Astrocyte of the spinal cord (primary cell): Measurements from ENCODE around the gene ZFP42.
"Not testable (repeated sequence)": the region's sequence is repeated elsewhere in the genome, so short reads cannot be mapped to it uniquely, and the experiment has no call there.

ENCODE experiments used
- DNase-seq: peaks from one replicate; pipeline ENCODE4 v3.0.0; 2011; ENCODE audit warnings: low read depth, low spot score
- H3K4me3 ChIP-seq: 2 replicates; pipeline ENCODE4 v1.5.1; 2011; ENCODE audit warnings: low read depth, mild to moderate bottlenecking, low read length, moderate library complexity
- CTCF ChIP-seq: IDR thresholded peaks from 2 replicates; pipeline ENCODE4 v1.5.1; 2012; ENCODE audit warnings: low read depth, mild to moderate bottlenecking, low read length, inconsistent platforms
- in situ Hi-C: cut with HindIII; loops from 2 replicates; pipeline ENCODE4 v1.10.0; 2017; ENCODE audit warnings: low sequenced_read_pairs

Gene ZFP42

DNA sequence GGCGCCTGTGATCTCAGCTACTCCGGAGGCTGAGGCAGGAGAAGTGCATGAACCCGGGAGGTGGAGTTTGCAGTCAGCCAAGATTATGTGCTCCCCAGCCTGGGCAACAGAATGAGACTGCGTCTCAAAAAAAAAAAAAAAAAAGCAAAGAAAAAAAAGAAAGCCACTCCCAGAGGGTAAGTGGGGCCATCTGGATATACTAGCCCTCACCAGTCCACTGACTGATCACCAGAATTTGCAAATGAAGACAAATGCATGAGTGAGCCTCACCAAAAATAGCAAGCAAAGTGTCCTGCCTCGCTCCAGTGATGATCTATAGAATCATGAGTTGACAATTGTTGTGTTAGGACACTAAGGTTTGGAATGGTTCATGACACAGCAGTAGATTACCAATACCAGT, 47.6 kb downstream of the ZFP42 start:
- in situ Hi-C loops: no loop called here
- no peak overlapping the region for H3K4me3 ChIP-seq
- no peak for TF ChIP-seq CTCF
- no peak for DNase-seq

DNA sequence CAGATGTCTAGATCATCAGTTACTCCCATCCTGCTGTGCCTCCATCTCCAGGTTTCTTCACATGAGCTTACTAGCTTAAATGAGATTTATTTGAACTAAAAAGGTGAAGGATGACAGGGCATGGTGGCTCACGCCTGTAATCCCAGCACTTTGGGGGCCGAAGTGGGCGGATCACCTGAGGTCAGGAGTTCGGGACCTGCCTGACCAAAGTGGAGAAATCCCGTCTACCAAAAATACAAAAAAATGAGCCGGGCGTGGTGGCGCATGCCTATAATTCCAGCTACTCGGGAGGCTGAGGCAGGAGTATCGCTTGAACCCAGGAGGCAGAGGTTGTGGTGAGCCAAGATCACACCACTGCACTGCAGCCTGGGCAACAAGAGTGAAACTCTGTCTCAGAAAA, 49.9 kb downstream of the ZFP42 start:
- H3K4me3 ChIP-seq, in situ Hi-C loops, DNase-seq: not testable (repeated sequence)

DNA sequence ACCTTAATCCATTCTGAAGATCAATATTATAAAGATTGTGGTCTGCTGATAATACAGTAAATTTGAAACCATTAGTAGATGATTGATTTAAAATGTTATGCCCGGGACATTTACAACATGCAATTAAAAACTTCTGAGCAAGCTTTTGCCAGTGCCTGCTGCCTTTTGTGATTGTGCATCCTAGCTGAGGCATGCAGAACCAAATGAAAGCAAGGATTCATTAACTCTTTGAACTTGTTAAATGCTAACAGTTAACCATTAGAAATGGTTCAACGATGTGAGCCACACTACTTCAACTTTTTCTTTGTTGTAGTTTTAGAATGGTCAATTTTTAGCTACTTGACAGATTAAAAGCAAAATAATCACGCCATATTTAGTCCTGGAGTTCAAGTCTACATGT, 51.1 kb downstream of the ZFP42 start:
- no peak for DNase-seq
- in situ Hi-C loops: no loop called here
- no peak for TF ChIP-seq CTCF
- no peak overlapping the region for H3K4me3 ChIP-seq

DNA sequence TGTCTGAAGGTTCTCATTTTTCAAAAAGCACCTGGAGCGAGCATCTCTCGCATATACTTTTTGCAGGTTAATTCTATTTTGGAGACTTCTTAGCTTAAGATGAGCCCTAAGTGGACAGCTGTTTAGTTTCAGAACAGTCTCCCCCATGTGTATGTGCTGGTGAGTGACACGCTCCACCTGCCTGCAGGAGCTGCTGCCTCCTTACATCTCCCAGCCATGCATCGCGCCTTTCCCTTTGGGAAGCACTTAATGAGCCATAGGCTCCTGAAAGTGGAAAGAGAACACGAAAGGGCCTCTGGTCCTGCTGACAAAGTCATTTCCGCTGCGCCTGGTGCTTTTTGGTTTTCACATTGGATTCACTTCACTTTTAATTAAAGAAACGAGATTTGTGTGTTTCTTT, 57.7 kb downstream of the ZFP42 start:
- no peak for TF ChIP-seq CTCF
- in situ Hi-C loops: no loop called here
- DNase-seq: no peak
- no peak overlapping the region for H3K4me3 ChIP-seq
